ENCODE measurements around the gene APLP1. TPM values are rescaled to one million over a fixed set of nuclear protein-coding genes. Genes with fewer than 3 reads are reported as not detected.

The APLP1 gene
- total RNA-seq, 2 donors from 2014 or later: 2.6 to 3.7 TPM

- H3K27me3 ChIP-seq: peaks cover 35% of the 10 kb centered on the region
- intact Hi-C loops (cut with DNase I): no loop called here
Measured at GRCh38 chr19:35856546-35857149, 11.7 kb upstream of the APLP1 start, which contains the start of gene KIRREL2. KIRREL2 (plus strand) TSS chr19:35856911; CDS start chr19:35857120, 209 bp downstream.

GRCh38 chr19:35858311-35858710 lies 10.1 kb upstream of the APLP1 start:
- H3K27me3 ChIP-seq: peaks cover 30% of the 10 kb centered on the region
- H3K9me3 ChIP-seq: no peaks in the 10 kb centered on the region
- H3K4me1 ChIP-seq: no peaks in the 10 kb centered on the region
- H3K27ac ChIP-seq: no peak overlapping the region
- H3K9ac ChIP-seq (ENCODE audit: low read depth in 2 of 2, low read length in 2 of 2): no peak overlapping the region
- no peak for DNase-seq
- H3K36me3 ChIP-seq: no peaks in the 10 kb centered on the region
- no peak overlapping the region for H3K4me3 ChIP-seq
- TF ChIP-seq CTCF (IDR thresholded peaks at IDR 0.05): no peak
- intact Hi-C loops (cut with DNase I): no loop called here

More at GRCh38 chr19:35856546-35857149, 11.7 kb upstream of the APLP1 start, which contains the start of gene KIRREL2:
- DNase-seq: no peak
- H3K36me3 ChIP-seq: no peaks in the 10 kb centered on the region
- H3K4me1 ChIP-seq: no peaks in the 10 kb centered on the region
- H3K4me3 ChIP-seq: peak within 1 kb of the TSS; percentile 34
- TF ChIP-seq CTCF (IDR thresholded peaks at IDR 0.05): no peak
- H3K27ac ChIP-seq: no peak within 1 kb of the TSS
- H3K9me3 ChIP-seq: no peaks in the 10 kb centered on the region
- H3K9ac ChIP-seq (ENCODE audit: low read depth in 2 of 2, low read length in 2 of 2): peak within 1 kb of the TSS in 1 of 2 donors; percentile 35

DNA sequence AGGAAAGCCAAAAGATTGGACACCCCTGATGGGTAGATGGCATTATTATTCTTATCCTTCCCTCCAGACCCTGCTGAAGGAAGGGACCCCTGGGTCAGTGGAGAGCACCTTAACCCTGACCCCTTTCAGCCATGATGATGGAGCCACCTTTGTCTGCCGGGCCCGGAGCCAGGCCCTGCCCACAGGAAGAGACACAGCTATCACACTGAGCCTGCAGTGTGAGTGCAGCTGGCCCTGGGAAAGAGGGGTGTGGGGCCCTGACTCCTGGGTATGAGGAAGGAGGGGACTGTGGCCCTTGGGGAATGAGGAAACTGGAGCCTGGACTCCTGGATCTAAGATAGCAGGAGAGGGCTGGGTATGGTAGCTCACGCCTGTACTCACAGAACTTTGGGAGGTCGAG lies 9.0 kb upstream of the APLP1 start:
- H3K9me3 ChIP-seq: no peaks in the 10 kb centered on the region
- TF ChIP-seq CTCF (IDR thresholded peaks at IDR 0.05): no peak
- DNase-seq: no peak
- H3K4me3 ChIP-seq: no peak overlapping the region
- H3K4me1 ChIP-seq: no peaks in the 10 kb centered on the region
- H3K27me3 ChIP-seq: peaks cover 30% of the 10 kb centered on the region
- intact Hi-C loops (cut with DNase I): no loop called here
- no peaks in the 10 kb centered on the region for H3K36me3 ChIP-seq
- no peak overlapping the region for H3K27ac ChIP-seq
- H3K9ac ChIP-seq (ENCODE audit: low read depth in 2 of 2, low read length in 2 of 2): no peak overlapping the region

- Histone ChIP-seq H3K9ac (ENCODE audit: low read depth in 2 of 2, low read length in 2 of 2) (no peak overlapping the region), H3K36me3 (no peaks in the 10 kb centered on the region), H3K4me1 (no peaks in the 10 kb centered on the region), H3K4me3 (no peak overlapping the region), H3K9me3 (no peaks in the 10 kb centered on the region), H3K27ac (no peak overlapping the region), H3K27me3 (peaks cover 30% of the 10 kb centered on the region)
- intact Hi-C loops (cut with DNase I): no loop called here
- DNase-seq: no peak
- TF ChIP-seq CTCF (IDR thresholded peaks at IDR 0.05): no peak
Measured at GRCh38 chr19:35860436-35860817, 7.9 kb upstream of the APLP1 start.

GRCh38 chr19:35860818-35861639 lies 7.3 kb upstream of the APLP1 start:
- no peaks in the 10 kb centered on the region for H3K36me3 ChIP-seq
- H3K4me1 ChIP-seq: no peaks in the 10 kb centered on the region
- H3K27me3 ChIP-seq: peaks cover 26% of the 10 kb centered on the region
- no peak for DNase-seq
- H3K9me3 ChIP-seq: no peaks in the 10 kb centered on the region
- intact Hi-C loops (cut with DNase I): no loop called here
- no peak overlapping the region for H3K27ac ChIP-seq
- TF ChIP-seq CTCF (IDR thresholded peaks at IDR 0.05): no peak
- H3K4me3 ChIP-seq: no peak overlapping the region
- H3K9ac ChIP-seq (ENCODE audit: low read depth in 2 of 2, low read length in 2 of 2): no peak overlapping the region

All from colonic mucosa (tissue), 4 donors.